Measurements from ENCODE around the gene STXBP2.

STXBP2 gene

DNA sequence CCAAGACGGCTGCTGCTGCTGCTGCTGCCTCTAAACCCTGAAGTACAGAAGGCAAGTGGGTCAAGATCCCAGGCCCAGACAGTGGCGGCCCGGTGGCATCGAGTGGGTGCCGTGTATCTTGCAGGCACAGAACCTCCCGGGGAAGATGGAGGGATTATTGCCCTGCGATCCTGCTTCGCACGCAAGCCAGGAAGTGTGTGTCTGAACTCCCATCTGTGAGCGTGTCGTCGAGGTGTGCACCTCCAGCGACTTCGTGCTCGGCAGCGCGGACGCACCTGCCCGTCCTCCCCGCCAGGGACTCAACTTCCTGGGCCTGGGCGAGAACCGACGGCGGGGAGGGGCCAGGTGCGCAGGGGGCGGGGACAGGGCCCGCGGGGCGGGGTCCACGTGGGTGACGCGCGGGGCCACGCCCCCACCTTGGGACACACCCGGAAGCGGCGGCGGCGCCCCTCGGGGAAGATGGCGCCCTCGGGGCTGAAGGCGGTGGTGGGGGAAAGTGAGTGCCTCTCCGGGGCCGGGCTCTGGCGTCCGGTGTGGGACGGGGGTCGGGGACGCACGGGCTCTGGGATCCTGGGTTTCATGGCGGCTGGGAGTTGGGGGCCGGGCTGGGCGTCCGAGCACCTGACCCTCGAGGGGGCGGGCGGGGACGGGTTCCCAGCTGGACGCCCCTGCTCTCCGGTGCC, at the start of gene STXBP2:
TSS of gene STXBP2 (plus strand) at position 420 of the 683 bp plus-strand sequence. CDS start at position 460, 40 bp downstream.
- peak; percentile 70 for DNase-seq

DNA sequence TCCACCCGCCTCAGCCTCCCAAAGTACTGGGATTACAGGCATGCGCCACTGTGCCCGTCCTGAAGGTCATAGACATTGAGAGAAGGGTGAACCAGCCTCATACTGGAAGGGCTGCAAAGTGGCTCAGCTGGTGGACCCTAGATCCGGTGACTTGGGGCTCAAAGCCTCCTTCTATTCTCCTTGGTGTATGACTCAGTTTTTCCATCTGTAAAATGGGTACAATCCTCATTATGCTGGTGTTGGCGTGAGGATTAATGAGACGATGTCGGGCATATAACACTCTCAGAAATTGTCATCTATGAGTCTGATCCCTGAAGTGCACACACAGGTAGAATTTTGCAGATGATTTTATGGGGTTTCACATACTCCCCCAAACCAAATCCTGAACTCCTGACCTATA, 47.1 kb upstream of the STXBP2 start:
- DNase-seq = no peak

DNA sequence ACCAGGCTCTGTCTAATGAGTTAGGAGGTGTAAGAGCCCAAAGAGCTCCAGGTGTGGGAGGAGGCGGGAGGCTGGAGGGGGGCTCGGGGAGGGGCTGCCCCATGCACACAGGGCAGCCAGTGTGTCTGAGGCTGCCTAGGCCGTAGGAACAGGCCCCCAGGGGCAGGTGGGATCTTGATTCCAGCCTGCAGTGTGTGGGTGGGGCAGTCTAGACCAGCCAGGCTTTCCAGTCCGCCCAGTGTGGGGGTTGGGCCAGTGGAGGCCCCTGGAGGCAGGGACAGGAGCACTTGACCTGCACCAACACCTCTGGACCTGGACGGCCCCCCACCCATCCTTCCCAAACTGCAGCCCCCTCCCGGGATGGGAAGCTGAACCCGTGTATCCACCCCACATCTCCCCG, 46.7 kb upstream of the STXBP2 start:
- no peak for DNase-seq

DNA sequence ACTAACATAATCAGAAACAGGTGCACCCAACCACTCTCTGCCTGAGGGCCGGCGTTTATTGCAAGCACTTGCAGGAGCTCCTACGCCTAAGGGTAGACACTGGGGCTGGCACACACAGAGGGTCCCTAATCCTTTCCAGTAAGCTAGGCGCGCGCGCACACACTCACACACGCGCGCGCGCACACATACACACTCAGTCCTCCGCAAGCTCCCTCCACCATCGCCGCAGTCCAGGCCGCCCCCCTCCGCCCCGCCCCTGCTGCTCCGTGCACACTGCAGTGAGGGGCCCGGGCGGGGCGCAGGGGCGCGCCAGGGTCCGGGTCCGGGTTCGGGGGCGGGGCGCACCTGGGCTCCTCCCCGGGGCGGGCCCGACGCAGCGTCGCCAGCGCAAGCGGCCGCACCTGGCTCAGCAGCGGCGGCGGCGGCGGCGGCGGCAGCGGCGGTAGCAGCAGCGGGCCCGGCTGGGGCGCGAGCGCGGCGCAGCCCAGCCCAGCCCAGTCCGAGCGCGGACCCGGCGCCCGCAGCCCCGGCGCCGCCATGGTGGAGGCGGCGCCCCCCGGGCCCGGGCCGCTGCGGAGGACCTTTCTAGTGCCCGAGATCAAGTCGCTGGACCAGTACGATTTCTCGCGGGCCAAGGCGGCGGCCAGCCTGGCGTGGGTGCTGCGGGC, 41.3 kb upstream of the STXBP2 start, which contains the start of gene CAMSAP3:
TSS of gene CAMSAP3 (plus strand) at position 398 of the 668 bp plus-strand sequence. CDS start at position 538, 140 bp downstream.
- DNase-seq = peak; percentile 72

DNA sequence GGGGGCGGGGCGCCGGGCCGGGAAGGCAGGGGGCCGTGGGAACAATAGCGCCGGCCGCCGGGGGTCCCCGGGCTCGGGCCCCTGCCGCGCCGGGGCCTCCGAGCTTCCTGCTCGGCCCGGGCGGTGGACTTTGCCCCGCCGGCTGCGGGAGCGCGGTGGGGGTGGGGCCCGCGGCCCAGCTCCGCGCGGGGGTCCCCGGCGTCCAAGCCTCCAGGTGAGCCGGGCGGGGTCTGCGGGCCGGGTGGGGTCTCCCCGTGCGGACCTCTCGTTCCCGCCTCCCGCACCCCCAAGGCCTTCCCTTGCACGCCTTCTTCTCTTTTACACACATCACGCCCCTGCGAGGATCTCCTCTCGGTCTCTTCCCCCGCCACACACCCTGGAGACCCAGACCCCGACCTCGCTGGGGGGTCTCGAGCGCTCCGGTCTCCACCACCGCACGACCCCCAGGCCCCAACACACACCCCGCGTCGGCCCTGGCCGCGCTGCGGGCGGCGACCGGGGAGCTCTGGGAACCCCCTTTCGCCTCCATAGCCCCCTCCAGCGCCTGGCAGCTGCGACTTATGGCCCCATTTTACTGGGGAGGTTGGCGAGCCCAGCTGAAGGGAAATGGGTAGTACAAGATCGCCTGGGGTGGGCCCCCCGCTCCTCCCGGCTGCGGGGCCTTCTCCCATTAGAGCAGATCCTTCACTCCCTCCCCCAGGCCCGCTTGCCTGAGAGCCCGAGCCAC, 40.5 kb upstream of the STXBP2 start:
- no peak for DNase-seq

DNA sequence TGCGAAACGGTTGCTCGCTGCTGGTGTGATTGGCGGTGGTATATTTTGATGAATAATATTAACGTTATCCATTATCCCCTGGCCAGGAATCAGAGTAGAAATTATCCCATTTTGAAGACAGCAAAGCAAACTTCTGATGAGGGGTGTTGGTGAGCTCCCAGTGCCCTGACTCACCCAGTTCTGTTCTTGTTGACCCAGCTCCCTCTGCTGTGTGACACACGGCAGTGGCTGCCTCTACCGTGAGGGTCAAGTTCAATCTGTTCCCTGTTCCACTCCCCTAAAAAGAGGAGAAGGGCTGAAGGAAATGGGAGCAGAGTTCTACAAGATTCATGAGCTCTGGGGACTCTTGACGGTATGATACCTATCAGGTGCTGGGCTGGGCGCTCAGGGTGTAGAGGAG, 39.2 kb upstream of the STXBP2 start:
- no peak for DNase-seq

DNA sequence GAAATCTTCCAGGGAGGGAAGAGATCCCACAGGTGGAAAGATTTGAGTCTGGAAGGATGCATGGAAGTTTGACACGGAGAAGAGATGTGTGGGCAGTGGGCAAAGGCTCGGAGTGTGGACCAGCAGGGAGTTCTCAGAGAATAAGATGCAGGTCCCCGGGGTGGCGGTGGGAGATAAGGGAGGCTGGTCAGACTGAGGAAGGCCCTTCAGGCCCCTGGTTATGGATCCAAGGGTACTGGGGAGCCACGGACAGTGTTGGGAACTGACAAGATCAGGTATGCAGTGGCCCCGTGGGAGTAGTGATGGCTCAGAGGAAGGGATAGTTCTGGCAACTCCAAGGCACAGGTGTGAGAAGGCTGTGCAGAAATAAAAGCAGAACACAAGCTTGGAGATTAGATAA, 38.7 kb upstream of the STXBP2 start:
- DNase-seq = no peak

DNA sequence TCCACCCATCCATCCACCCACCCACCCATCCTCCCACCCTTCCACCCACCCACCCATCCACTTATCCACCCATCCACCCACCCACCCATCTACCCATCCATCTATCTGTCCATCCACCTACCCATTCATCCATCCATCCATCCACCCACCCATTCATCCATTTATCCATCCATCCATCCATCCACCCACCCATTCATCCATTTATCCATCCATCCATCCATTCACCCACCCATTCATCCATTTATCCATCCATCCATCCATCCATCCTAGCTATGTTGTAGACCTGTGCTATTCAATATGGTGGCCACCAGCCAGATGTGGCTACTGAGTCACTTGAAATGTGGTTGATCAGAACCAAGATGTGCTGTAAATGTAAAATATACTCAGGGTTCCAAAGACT, 36.2 kb upstream of the STXBP2 start:
- no peak for DNase-seq

DNA sequence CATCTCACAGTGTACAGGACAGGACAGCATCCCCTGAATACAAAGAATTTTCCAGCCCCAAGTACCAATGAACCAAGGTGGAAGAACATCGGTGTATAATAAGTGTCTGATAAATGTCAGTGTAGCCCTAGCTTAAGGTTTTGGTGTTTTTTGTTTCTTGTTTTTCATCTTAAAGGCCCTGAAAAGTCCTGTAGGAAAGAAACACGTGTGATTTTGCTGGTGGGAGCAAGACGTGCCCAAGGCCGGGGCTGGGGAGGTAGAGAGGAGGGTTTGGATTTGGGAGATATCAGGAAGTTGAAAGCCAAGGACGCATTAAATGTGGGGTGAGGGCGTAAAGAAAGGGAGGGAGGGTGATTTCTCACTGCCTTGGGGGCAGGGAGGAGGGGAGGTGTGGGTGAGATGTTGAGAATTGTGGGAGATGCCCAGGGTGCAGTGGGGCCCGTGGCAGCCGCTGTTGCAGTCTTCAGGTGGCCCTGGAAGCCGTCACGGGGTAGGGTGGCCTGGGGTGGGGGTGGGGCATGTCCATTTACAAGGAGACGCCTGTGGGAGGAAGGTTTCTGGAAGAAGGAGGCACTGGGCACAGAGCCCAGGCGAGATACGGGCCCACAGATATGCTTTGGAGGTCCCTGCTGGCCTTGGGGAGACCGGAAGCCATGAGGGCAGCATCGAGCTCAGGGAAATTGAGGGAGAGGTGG, 34.5 kb upstream of the STXBP2 start:
- DNase-seq = no peak

DNA sequence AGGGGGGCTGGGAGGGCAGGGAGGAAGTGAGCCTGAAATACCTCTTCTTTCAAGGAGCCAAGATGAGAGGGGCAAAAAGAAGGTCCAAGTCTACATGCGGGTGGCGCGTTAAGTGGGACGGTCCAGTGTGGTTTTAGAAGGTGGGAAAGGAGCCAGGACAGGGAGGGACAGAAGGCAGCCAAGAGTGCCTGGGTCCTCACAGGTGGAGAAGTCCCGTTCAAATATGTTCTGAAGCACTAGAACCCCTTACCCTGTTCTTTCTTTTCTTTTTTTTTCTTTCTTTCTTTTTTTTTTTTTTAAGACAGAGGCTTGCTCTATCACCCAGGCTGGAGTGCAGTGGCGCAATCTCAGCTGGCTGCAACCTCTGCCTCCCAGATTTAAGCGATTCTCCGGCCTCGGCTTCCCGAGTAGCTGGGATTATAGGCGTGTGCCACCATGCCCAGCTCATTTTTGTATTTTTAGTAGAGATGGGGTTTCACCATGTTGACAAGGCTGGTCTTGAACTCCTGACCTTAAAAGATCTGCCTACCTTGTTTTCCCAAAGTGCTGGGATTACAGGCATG, 33.9 kb upstream of the STXBP2 start:
- DNase-seq = no peak

DNA sequence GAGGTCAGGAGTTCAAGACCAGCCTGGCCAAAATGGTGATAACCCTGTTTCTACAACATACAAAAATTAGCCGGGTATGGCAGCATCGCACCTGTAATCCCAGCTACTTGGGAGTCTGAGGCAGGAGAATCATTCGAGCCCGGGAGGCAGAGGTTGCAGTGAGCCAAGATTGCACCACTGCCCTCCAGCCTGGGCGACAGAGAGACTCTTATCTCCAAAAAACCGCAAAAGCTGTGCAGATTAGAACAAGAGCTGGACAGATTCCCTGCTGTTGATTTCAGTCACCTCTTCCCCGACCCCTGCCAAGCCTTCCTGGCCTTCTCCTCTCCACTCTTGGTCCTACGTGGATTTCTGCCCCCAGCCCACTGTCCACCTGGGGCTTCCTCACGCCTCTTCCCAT, 33.0 kb upstream of the STXBP2 start:
- no peak for DNase-seq

DNA sequence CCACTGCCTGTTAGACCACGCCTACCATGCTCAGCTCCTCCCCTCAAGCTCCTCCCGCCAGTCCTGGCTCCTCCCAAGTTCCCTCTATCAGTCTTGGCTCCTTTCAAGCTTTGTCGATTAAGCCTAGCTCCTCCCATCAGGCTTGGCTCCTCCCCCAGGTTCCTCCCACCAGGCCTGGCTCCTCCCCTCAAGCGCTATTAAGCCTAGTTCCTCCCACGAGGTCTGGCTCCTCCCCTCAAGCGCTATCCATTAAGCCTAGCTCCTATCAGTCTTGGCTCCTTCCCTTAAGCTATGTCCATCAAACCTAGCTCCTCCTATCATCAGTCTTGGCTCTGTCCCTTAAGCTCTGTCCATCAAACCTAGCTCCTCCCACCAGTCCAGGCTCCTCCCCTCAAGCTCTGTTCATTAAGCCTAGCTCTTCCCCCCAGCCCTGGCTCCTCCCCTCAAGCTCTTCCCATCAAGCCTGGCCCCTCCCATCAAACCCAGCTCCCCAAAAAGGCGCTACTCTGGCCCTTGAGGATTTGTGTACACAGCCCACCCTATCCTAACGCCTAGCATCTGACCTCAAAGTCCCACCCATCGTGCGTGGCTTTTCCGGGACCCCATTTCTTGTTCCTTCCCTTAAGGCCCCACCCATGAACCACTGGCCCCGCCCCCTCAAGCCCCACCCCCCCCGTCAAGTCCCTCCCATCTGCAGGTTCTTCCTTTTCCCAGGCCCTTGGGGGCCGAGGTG, 31.3 kb upstream of the STXBP2 start:
- no peak for DNase-seq

DNA sequence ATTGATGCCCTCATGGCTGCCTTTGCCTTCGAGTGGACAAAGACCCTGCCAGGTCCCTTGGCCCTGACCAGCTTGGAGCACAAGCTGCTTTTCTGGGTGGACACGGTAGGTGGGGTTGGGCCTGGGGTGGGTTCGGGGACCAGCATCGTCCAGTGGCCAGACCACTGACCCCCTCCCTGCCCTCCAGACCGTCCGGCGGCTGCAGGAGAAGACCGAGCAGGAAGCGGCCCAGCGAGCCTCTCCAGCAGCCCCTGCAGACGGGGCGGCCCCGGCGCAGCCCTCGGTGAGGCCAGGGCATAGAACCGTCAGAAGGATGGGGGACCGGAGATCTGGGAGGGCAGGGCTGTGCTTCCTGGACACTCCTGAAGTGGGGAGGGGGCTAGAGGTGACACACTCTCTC, 30.6 kb upstream of the STXBP2 start:
- DNase-seq = no peak

DNA sequence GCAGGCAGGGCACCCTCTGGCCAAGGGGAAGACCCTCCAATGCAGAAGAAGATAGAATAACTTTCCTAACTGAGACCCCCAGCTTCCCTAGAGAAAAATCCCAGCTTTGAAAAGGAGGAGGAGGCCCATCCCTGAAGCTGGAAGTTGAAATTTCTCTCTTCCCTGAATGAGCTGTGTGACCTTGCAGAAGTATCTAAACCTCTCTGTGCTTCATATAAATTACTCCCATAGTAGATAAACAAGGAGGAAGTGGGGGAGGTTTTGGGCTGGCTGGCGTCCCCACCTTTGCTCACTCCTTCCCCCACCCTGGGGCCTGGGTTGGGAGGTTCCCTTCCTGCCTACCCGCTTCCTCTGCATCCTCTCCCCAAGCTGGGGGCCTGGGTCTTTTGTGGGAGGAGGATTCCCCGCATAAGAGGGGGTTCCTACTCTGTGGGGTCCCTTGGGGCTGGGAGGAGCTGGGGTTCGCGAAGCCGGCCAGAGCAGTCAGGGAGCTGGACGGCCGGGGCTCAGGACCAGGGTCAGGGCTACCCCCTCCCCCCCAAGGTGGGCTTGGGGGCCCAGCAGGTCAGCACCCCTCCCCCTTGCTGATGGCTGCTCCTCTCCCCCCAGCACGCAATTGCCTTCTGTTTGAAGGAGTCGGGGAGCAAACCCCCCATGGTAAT, 29.6 kb upstream of the STXBP2 start:
- DNase-seq = no peak

DNA sequence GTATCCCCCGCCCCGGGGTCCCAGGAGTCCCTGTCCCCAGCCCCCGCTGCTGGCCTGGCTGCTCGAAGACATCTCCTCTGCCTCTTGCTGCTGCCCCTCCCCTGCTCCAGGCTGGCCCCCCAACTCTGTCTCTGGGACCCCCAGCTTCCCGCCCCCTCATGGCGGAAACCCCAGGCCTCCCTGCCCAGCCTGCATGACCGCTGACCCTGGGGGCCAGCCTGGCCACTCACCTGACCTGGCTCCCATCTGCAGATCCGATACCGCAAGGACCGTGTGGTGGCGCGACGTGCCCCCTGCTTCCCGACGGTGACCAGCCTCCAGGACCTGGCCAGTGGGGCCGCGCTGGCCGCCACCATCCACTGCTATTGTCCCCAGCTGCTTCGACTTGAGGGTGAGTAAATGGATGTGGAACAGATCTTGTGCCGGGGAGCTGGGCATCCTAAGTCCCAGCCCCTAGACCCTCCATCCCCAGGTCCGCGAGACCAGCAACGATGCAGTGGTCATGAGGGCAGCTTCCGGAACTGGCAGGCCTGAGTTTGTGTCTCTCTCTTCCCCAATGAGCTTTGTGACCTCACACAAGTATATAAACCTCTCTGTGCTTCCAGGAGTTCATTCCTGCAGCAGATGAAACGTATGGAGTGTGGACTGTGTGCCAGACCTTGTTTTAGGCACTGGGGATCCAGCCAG, 28.9 kb upstream of the STXBP2 start:
- no peak for DNase-seq

DNA sequence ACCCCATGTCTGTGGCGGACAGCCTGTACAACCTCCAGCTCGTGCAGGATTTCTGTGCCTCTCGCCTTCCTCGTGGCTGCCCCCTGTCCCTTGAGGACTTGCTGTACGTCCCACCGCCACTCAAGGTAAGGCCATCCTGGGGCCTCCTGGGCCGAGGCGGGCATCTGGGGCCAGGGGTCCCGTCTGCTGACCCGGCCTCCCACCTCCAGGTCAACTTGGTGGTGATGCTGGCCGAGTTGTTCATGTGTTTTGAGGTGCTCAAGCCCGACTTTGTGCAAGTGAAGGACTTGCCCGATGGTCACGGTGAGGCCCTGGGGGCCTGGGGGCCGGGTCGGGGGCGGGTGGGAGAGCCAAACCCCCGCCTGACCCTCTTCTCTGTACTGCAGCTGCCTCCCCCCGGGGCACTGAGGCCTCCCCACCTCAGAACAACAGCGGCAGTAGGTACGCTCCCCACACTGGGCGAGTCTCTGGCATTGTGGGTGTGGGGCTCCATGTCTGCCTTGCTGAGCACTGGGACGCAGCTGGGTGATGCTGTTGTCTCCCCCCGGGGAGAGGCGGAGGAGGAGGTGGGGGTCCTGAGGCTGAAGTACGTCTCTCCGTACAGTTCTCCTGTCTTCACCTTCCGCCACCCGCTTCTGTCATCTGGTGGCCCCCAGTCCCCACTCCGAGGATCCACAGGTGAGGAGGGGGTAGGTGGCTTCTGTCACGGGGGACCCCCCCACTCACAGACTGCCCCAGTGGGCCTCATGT, 26.2 kb upstream of the STXBP2 start:
- DNase-seq = no peak

DNA sequence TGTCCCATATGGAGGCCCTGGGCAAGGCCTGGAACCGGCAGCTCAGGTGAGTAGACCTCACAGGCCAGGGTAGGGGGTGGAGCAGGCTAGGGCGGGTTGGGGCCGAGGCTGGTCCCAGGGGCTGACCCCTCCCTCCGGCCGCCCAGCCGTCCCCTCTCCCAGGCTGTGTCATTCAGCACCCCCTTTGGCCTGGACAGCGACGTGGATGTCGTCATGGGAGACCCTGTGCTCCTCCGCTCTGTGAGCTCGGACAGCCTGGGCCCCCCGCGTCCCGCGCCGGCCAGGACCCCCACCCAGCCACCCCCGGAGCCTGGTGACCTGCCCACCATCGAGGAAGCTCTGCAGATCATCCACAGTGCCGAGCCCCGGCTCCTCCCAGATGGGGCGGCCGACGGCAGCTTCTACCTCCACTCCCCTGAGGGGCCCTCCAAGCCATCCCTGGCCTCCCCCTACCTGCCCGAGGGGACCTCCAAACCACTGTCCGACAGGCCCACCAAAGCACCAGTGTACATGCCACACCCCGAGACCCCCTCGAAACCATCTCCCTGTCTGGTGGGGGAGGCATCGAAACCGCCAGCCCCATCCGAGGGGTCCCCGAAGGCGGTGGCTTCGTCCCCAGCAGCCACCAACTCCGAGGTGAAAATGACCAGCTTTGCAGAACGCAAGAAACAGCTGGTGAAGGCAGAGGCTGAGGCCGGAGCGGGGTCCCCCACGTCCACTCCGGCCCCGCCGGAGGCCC, 25.2 kb upstream of the STXBP2 start:
- DNase-seq = no peak

DNA sequence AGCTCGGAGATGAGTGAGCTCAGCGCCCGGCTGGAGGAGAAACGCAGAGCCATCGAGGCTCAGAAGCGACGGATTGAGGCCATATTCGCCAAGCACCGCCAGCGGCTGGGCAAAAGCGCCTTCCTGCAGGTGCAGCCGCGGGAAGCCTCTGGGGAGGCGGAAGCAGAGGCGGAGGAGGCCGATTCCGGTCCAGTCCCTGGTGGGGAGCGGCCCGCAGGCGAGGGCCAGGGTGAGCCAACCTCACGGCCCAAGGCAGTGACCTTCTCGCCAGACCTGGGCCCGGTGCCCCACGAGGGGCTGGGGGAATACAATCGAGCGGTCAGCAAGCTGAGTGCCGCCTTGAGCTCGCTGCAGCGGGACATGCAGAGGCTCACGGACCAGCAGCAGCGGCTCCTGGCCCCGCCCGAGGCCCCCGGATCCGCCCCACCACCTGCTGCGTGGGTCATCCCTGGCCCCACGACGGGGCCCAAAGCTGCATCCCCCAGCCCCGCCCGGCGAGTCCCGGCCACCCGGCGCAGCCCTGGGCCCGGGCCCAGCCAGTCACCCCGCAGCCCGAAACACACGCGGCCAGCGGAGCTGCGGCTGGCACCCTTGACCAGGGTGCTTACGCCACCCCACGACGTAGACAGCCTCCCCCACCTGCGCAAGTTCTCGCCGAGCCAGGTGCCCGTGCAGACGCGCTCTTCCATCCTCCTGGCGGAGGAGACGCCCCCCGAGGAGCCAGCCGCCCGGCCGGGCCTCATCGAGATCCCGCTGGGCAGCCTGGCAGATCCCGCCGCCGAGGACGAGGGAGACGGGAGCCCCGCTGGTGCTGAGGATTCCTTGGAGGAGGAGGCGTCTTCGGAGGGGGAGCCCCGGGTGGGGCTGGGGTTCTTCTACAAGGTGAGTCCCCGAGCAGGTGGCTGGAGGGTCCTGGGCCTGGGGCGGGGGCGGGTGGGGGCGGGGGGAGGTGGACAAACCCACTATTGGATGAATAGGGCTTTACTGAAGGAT, 24.3 kb upstream of the STXBP2 start:
- DNase-seq = no peak
